ENCODE data around the gene TSPAN16.
A peak's percentile ranks its signal among the peaks of the same experiment; 100 is the strongest.

Gene TSPAN16

GRCh38 chr19:11295665-11296245 is at the start of gene TSPAN16:
TSPAN16 (plus strand) TSS chr19:11296160; CDS start chr19:11296298, 138 bp downstream.
- DNase-seq, result no peak

GRCh38 chr19:11246941-11247340 is 49.0 kb upstream of the TSPAN16 start:
- DNase-seq, result no peak

GRCh38 chr19:11247391-11247790 is 48.6 kb upstream of the TSPAN16 start:
- no peak for DNase-seq

DNA sequence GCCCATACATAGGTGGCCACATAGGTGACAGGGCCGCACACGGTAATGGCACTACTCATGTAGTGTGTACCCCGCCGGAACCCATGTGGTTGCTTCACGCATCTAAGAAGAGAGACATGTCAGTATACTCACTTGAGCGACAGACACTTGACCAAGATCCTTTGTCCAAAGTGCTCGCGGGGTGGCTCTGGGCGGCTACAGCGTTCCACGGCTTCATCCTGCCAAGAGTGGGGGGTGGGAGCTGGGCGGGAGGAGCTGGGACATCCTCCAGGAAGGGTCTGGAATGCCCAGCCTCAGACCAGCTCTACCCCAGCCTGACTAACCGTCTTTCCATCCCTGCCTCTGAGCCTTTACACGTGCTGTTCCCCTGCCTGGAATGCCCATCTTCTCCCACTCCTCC is 48.0 kb upstream of the TSPAN16 start:
- DNase-seq, result no peak

DNA sequence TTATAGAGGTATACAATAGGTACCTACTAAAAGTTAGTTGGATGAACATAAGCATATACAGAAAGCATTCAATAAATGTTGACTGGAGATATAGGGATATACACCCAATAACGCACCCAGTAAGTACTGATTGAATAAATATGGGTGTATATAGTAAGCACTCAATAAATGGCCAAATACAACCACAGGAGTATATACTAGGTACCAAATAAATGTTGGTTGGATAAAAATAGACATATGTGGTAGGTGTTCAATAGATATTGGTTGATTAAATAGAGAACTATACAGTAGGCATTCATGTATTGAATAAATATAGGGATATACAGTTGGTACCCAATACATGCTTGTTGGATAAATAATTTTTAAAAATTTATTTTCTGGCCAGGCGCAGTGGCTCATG is 47.1 kb upstream of the TSPAN16 start:
- DNase-seq, result no peak

GRCh38 chr19:11251217-11251616 is 44.7 kb upstream of the TSPAN16 start:
- DNase-seq, result no peak

DNA sequence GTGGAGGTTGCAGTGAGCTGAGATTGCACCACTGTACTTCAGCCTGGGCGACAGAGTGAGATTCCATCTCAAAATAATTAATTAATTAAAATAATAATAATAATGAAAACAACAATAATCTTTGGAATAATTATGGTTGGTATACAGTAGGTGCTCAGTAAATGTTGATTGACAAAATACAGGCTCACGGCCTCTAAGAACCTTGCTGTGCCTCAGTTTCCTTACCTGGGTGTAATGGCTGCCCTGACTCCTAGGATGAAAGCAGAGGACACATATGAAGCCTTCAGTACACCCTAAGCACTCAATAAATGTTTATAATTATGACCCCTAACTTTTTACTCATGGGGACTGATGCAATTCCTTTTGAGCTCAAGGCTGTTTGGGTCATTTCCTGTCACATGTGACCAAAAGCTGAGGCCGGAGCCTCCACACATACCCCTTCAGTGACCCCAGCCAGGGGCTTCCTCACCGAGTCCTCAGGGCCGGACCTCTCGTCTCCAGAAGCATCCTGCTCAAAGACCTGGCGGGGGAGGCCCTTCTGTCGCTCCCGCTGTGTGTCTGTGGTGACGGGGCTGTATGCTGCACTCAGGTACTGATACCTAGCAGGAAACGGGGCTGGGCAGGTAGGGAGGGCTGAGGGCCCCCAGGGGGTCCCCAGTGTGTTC is 44.2 kb upstream of the TSPAN16 start:
- no peak for DNase-seq

GRCh38 chr19:11252665-11253355 is 43.1 kb upstream of the TSPAN16 start:
- DNase-seq, result no peak

DNA sequence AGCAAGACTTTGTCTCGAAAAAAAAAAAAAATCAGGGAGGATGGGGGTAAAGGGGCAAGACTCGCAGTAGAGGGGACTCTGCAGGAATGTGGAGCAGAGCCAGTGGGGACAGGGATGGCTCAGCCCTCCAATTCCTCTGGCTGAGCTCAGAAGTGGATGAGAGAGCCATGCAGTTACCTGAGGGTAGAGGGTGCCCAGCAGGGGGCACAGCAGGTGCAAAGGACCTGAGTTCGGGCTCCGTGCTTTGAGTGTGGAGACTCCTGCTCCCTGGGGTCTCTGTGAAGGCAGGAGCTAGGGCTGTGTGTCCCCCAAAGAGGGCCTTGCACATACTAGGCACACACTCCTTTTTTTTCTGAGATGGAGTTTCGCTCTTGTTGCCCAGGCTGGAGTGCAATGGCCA is 41.3 kb upstream of the TSPAN16 start:
- no peak for DNase-seq

DNA sequence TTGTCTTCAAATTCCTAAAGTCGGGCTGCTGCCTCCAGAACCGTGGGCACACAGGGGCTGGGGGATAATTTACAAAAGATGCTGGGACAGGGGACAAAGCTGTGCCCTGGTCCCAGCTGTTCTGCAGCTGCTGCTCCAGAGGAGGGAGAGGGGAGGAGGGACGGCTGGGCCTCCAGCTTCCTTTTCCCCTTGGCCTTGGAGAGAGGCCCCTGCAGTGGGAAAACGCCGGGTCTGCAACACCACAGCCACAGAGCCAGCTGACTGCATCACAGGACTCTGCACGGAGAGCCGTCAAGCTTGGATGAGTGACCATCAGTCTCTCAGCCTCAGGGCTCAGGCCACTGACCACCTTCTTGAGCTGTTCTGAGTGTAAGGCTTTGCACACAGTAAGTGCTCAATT is 39.8 kb upstream of the TSPAN16 start:
- DNase-seq, result no peak

GRCh38 chr19:11257846-11258380 is 38.0 kb upstream of the TSPAN16 start:
- DNase-seq, result no peak

- no peak for DNase-seq
Measured at GRCh38 chr19:11260996-11261395, 35.0 kb upstream of the TSPAN16 start.

DNA sequence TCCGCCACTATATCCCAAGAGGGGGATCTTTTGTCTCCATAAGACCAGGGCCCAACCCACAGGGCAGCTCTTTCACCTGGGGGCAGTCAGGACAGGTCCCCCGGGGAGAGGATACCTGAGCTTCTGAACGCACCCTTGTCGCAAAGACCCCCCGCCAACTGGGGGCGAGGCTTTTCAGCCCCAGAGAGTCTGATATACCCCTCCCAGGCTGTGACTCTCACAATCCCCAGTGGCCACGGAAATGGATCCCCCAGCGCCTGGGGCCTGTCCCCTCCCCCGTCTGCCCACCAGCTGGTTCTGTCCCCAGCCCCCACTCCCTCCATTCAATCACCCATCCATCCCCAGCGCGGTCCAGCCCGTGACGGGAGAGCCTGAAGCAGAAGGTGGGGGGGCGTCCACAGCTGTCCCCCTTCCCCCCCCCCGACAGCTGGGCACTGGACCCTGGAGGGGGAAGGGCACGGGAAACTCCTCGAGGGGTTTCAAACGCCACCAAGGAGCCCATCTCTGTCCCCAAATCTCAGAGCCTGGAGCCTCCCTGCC is 34.5 kb upstream of the TSPAN16 start:
- DNase-seq, result no peak

GRCh38 chr19:11261971-11262839 is 33.8 kb upstream of the TSPAN16 start, which contains the start of gene DOCK6:
DOCK6 (minus strand) TSS chr19:11262524; CDS start chr19:11262440, 84 bp downstream.
- peak in 1 of 2 donors; percentile 14 for DNase-seq

DNA sequence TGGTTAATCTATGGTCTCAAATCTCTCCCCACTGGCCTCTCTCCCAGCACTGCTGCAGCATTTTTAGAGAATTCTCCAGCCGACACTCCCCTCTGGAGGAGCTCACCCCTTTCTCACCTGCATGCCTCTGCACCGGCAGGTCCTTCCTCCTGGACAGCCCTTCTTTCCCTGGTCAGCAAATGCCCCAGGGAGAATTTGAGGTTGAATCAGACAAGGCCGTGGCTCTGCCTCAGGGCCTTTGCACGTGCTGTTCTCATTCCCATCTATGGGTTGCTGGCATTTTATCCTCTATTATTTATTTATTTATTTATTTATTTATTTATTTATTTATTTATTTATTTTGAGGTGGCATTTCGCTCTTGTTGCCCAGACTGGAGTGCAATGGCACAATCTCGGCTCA is 32.2 kb upstream of the TSPAN16 start:
- DNase-seq, result no peak

DNA sequence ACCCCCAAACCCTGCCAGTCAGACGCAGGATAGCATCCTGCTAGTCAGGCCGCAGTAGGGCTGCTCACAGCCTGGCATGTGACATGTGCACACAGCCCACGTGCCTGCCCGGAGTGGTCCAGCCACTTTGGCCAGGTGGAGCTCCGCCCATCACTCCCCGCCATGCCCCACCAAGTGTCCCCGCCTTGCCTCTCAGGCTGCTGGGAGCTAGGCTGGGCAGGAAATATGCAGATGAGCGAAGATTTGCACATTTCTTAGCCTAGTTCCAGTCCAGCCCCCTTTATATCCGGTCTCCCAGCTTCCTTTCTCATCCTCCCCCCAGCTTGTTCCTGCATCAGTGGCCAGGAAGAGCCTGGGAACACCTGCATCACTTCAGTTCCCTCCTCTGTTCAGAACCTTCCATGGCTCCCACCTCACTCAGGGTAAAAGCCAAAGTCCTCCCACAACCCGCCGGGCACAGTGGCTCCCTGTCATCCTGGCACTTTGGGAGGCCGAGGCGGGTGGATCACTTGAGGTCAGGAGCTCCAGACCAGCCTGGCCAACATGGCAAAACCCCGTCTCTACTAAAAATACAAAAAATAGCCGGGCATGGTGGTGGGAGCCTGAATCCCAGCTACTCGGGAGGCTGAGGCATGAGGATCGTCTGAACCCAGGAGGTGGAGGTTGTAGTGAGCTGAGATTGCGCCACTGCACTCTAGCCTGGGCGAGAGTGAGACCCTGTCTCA is 31.3 kb upstream of the TSPAN16 start:
- no peak for DNase-seq

GRCh38 chr19:11265177-11265784 is 30.7 kb upstream of the TSPAN16 start:
- DNase-seq, result no peak

DNA sequence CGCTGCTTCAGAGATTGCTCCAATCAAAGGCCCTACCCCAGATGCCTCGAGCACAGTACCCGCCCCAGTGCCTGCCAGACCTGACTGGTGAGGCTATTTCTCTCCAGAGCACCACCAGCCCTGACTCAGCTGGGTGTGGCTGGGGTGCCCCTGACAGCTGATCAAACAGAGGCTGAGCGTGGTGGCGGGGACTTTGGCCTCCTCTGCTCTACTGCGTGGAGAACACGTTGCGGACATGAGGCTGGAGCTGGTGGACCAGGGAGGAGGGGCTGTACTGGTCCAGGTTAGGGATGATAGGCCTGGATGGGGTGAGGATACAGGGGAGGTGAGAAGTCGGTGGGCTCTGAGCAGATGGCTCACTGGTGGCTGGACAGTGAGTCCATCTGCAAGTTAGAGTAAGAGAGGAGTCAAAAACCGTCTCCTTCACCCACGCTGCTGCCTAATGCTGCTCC is 30.1 kb upstream of the TSPAN16 start:
- DNase-seq, result no peak

GRCh38 chr19:11267316-11268085 is 28.5 kb upstream of the TSPAN16 start:
- no peak for DNase-seq

DNA sequence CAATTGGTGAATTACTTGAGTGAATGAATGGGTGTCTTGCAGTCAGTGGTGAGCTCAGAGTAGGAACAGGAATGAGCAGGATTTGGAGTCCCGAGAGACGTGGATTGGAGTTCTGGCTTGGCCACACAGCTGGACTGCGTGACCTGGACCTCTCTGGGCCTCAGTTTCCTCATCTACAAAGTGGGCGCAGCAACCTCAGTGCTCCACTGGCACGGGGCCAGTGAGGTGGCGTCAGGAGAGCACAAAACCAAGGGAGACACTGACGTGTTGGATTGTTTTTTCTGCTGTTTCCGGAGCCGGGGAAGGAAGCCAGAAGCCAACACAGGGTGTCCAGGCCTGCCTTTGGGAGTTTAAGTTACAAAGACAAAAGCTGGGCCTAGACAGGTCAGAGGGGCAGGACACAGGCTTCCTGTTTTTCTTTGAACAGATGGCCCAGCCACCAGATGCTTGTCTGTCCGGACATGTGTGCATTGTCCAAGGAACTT is 27.1 kb upstream of the TSPAN16 start:
- DNase-seq, result no peak
